Stimulated activated CD4-positive, alpha-beta T cell treated with anti-CD3 and anti-CD28 coated beads, Interleukin-2, amount 100 ng/mL, for 48 hours (primary cell): ENCODE measurements around the gene CCNE1.

Source experiments
- DNase-seq, 2 donors: peaks; one replicate each; pipeline ENCODE4 v3.0.0-alpha.2; 2020

CCNE1 gene

DNA sequence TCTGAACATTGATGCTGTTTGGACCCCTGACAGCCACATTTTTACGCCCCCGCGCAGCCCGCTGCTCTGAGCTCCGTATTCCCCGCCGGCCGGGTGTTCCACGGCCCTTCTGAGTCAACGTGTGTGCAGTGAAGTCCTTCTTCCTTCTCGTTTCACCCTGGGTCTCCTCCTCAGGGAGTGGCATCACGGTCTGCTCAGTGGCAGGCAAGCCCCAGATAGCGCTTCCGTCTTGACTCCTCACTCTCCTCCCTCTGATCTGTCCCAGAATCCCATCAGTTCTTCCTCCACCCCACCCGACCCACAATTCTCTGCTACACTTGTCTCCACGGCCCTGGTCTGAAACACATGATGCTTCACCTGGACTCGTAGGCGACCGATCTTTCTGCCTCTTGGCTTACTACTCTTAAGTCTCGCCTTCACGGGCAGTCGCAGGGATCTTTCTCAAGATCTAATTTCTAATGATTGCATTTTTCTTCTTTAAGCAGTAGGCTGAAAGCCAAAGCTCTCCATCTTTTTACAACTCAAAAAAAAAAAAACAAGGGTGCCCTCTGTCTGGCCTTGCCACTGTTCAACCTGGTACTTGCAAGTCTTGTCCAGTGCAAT lies 33.9 kb downstream of the CCNE1 start:
- peak in 1 of 2 donors; percentile 22 for DNase-seq

DNA sequence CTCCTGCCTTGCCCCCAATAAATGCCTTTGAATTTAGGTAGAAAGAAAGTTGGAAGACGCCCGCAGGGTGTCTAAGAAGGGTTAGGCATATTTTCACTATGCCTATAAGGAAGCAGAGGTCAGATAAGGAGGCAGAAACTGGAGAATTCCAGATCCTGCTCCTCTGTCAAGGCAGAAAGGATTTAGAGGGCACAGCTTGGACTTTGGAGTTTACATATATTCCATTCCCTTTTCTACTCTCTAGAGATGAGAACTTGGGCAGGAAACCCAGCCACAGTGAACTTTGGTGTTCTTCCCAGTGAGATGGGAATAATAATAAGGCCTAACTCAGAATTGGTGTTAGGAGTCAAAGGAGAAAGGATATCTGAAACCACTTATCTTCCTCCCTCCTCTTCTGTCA lies 37.4 kb downstream of the CCNE1 start:
- DNase-seq, result no peak

DNA sequence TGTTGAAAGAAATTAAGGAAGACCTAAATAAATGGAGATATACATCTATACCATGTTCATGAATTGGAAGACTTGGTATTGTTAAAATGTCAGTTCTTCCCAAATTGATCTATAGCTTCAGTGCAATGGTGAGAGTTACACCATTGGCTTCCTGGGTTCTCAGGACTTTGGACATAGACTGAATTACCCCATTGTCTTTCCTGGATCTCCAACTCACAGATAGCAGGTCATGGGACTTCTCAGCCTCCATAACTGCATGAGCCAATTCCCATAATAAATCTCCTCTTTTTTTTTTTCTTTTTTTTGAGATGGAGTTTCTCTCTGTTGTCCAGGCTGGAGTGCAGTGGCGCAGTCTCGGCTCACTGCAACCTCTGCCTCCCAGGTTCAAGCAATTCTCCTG lies 38.7 kb downstream of the CCNE1 start:
- DNase-seq, result no peak

DNA sequence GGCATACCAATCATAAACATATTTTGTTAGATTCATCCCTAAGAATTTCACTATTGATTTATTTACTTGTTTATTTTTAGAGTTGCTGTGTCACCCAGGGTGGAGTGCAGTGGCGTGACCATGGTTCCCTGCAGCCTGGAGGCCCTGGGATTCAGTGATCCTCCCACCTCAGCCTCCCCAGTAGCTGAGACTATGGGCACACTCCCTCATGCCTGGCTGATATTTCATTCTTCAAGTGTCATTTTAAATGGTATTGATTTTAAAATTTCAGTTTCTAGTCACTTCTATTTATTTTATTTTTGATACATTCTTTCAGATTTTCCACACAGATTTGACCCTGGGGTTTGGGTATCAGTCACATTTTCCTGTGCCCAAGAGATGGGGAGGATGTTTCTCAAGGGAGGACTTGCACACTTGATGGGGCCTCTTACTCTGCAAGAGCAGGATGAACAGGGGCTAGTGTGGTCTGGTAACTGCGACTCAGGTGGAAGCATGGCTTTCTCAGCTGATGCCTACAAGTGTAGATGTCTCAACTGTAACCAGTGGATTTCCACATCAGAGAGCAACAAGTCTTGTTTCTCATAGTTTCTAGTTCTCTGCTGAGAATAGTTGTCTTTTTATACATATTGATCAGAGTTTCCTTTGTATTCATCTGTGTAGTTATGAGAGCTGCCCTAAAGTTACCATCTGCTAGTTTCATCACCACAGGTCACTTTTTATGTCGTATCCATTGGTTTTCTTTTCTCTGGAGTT lies 40.2 kb downstream of the CCNE1 start:
- DNase-seq, result no peak

DNA sequence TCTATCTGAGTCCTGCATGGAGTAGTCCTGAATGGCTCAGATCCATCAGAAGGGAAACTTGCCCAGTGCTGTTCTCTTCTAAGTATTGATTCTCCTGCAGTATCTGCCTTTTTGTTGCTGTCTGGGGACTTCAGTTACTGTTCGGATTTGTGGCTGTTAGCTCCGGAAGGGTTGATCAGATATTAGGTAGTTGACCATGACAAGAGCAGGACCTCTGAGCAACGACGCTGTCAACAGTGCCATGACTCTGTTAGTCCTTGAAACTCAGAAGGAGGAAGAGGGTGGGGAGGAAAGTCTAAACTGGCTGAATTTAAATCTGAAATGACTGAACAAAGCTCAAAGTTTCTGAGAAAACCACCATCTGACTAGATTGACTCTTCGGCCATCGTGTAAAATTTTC lies 42.2 kb downstream of the CCNE1 start:
- DNase-seq, result no peak

DNA sequence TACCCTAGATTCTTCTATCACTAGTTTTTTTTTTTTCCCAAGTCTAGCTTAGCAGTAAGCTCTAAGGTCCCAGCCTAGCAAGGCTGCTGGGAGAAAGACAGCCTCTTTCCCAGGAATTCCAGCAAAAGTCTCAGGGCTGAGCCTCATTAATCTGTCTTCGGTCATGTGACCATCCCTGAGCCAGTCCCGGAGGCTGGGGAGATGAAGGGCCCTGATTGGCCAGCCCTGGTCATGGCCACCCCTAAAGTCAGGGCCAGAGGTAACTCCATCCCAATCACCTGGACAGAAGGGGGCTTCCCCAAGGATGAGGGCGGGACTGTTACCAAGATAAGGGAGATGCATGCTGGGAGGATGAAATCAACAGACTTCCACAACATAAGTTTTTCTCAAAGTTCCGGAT lies 43.3 kb downstream of the CCNE1 start:
- no peak for DNase-seq

DNA sequence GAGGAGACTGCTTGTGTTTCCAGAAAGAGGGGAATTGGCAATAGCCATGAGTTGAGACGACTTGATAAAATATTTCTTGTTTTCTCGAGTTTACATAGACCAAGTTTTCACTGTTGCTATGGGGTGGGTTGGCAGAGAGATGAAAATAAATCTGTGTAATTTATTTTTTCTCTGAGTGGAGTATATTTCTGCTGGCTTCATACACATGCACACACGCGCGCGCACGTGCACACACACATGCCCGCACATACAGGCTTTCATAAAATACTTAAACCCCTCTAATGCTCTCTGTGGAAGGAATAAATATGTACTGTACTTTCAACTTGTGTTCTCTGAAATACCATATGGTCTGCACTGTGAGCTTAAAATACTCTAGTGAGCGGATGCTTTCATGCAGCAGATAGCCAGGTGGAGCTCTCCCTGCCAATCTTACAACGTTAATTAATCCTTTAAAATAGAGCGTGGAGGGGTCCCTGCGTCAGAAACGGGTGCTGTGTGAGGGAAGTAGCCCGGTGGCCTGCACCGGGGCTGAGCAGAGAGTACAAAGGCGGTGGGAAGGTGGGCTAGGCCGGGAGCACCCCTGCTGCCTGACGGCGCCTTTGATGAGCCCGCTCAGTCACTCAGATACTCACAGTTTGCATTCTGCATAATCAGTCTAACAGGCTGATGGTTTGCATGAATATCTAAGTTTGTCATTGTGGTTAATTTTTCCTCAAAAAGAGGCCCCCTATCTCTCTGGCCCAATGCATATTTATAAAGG lies 44.1 kb downstream of the CCNE1 start:
- DNase-seq, result no peak

DNA sequence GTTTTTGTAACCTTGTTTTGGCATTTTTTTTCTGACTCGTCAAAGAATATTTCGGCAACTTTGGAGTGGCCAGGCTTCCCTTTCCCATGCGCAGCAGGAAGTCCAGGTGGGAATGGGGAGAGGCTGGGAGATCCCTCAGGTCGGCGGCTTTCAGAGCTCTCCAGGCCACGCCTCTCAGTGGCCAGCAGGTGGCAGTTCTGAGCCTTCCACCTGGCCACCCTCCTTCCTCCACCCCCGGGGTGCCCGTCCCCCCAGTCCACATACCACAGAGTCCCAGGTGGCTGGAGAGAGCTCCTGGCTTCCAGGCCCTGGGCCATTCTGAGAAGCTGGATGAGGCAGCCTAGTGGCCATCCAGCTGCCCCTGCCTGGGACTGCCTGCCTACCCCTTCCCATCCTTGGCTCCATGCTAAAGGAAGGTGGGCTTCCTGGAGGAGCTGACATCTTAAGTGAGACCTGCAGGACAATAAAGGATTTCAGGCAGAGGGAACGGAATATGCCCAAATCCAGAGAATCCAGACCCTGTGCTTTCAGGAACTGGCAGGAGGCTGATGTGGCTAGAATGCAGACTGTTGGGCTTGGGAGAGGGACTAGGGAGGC lies 46.3 kb downstream of the CCNE1 start:
- no peak for DNase-seq

DNA sequence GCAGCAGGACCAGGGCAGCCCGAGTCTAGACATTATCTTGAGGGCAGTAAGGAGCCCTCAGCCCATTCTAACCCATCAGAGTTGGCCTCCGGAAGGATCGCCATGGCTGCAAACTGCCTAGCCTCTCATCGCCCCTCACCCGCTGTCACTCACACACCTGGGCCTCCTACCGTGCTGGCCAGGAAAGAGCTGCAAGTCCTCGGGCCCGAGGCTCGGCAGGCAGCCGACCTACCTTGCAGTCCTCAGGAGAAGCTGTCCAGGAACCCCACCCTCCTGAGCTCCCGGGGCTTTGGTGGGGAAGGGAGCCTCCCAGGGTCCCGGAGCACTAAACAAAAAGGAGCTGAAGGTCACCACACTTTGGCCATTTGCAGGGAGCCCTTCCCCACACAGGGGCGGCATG lies 46.8 kb downstream of the CCNE1 start:
- DNase-seq, result no peak

DNA sequence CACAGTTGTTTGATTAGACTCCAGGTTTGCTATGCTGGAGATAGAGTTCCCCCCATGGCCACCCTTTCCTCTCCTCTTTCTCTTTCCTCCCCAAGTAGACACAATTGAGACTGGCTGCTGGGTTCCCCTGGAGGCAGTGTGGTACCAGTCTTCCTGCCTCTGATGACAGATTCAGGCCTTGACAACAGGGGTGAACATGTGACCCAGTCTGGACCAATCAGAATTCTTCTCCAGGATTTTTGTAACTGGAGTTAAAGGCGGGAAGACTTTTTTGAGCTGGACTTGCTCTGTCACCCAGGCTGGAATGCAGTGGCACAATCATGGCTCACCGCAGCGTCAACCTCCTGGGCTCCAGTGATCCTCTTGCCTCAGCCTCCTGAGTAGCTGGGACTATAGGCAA lies 48.7 kb downstream of the CCNE1 start:
- DNase-seq, result no peak

DNA sequence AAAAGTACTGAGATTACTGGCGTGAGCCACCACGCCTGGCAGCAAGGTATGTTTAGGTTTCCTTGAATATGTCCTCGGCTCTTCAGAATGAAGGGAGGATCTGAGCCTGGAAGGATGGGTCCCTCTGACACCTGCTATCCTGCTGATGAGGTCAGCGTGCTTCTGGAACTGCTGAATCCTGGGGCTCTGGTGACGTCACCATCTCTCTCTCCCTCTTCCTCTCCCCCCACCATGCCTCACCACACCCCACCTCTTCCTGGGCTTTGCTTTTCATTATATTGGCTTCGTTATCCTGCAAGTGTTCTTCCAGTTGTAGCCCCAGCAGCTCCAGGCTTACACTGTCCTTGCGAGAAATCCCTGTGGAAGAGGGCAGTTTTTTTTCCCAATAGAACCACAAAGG lies 49.8 kb downstream of the CCNE1 start:
- no peak for DNase-seq

DNA sequence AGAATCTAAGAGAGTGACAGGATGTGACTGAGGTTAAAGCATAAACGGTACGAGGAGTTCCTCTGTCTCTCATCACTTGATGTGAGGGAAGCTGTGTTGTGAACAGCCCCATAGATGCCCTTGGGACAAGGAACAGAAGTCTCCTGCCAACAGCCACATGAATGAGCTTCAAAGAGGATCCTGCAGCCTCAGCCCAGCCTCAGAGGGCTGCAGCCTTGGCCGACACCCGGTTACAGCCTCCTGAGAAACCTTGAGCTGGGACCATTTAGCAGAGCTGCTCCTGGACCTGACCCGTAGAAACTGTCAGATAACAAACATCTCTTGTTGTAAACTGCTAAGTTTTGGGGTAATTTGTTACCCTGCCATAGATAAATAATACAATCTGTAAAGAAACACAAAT lies 54.2 kb downstream of the CCNE1 start:
- DNase-seq, result no peak

DNA sequence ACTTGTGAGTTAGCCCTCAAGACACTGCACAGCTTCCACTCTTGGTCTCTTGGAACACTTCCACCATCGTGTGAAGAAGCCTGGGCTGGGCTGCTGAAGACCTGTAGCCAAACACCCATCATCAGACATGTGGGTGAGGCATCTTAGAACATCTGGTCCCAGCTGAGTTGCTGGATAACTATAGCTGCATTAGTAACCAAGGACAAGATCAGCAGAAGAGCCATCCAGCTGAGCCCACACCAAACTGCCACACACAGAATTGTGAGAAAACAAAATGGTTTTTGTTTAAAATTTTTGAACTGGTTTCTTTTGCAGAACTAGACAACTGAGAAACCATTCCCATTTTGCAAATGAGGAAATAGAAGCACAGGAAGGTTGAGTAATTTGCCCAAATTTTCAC lies 56.2 kb downstream of the CCNE1 start:
- DNase-seq, result no peak

DNA sequence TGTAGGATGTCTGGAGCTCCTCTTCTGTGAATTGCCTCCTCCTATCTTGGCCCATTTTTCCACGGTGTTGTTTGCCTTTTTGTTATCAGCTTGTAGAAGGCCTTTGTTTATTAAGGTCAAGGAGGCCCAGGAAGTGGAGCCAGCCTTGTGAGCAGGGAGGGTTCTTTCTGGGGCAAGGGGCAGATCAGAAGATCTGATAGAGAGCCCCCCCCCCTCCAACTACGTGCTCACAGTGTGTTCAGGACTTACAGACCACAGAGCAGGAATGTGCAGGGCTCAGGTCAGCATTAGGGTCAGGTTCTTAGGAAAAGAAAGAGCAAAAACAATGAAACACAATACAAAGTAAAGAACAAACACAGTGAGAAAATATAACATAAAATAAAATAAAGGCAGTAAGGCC lies 59.4 kb downstream of the CCNE1 start:
- DNase-seq, result no peak

DNA sequence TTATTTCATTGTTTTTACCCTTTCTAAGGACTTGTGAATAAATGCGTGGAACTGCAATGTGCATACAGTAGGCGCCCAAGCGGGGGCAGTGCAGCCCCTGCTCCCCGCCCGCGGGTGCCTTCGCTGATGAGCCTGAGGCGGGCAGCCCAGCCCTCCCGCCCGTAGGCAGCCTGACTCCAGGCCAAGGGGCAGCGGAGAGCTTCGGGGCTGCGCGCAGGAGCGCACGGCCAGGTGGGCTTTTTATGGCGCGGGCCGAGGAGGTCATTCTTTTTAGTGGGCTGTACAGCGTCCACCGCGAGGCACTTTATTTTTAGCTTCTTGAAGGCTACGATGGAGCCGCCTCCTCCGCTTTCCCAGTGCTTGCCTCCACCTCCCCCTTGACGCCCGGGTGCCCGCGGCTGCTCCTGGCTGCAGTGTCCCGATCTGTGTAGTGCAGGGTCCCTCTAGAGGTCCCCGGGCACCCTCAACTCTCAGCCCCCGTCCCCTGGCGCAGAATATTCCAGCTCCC lies 60.5 kb downstream of the CCNE1 start:
- no peak for DNase-seq

DNA sequence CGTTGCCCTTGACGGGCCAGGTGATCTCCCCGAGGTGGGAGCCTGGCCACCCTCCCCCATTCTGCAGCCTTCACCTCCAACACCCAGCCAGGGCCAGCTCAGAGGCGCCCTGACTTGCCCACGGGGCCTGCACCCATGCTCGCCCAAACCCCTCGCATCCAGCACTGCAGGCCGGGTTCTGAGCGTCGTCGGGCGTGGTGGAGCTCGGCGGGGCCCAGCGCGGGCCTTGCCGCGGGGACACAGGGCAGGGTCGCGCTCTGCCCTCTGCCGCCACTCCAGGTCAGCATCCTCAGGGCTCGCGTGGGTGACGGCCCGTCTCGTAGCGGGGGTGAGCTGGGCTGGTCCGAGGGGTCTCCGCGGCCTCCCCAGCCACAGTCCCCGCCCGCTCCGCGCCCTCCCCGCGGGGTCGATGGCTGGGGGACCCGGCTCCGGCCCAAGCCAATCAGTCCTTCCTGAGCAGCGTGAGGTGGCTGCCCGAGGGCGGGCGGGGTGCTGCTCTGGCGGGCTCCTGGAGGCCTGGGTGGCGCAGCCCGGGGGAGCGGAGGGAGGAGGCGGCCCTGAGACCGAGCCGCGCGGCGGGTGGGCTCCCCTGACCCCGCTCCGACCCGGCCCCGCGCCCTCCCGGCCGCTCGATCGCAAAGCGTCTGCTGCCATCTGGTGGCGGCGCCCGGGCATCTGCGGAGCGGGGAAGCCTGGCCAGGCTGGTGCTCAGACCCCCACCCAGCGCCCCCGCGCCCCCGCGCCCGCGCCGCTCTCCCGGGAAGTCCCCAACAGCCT lies 61.4 kb downstream of the CCNE1 start:
- DNase-seq, result peak; percentile 61 to 71
